ENCODE results near the gene SPATS2. TPM values are rescaled to one million over a fixed set of nuclear protein-coding genes. Genes with fewer than 3 reads are reported as not detected.

Gene SPATS2
- total and polyA plus RNA-seq, 10 of the 15 experiments (the other 5 are each of a cell fraction or from before 2014, with no cell fraction given): 9.0 to 54.2 (median 27.5) TPM

DNA sequence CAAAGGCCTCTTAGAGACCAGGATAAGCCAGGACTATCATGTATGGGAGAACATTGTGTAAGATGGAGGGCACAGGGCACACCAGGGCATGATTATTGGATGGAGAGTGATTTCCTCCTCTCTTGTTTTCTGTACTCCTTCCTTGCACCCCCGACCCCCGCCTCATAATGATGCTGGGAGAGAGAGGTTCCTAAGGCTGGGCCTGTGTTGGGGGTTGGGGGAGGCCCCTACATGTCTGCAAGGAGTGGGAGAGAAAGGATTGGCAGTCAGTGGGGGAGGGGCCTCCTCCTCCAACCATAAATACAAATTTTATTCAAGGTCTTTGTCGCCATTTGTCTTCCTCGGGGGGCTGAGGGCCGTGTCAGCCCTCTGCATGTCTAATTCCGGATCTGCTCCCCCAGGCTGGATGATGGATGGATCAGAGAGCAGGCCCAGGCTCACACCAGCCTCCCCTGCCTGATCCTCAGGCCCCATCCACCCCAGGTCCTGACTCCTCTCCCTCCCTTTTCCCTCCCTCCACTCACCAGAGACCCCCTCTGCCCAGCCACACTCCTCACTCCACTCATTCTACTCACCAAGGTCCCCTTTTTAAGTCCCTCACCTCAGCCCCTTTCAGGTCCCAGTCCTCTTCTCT lies 28.3 kb upstream of the SPATS2 start (continued):
- no peak for TF ChIP-seq NFXL1 (IDR thresholded peaks at IDR 0.05; ENCODE audit: borderline replicate concordance)
- no peak for TF ChIP-seq NFYA (IDR thresholded peaks at IDR 0.05; ENCODE audit: borderline replicate concordance, low read depth, low read length)
- no peak for TF ChIP-seq TARDBP (IDR thresholded peaks at IDR 0.05; ENCODE audit: borderline replicate concordance)
- TF ChIP-seq STAT1 (conservative IDR thresholded peaks at IDR 0.05): no peak
- TF ChIP-seq, protein P1, sequence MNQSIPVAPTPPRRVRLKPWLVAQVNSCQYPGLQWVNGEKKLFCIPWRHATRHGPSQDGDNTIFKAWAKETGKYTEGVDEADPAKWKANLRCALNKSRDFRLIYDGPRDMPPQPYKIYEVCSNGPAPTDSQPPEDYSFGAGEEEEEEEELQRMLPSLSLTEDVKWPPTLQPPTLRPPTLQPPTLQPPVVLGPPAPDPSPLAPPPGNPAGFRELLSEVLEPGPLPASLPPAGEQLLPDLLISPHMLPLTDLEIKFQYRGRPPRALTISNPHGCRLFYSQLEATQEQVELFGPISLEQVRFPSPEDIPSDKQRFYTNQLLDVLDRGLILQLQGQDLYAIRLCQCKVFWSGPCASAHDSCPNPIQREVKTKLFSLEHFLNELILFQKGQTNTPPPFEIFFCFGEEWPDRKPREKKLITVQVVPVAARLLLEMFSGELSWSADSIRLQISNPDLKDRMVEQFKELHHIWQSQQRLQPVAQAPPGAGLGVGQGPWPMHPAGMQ (IDR thresholded peaks at IDR 0.05; ENCODE audit: borderline replicate concordance): no peak
- no peak for TF ChIP-seq ZNF622 (IDR thresholded peaks at IDR 0.05)
- no peak for TF ChIP-seq CREM (IDR thresholded peaks at IDR 0.05; ENCODE audit: low read depth)
- no peak for TF ChIP-seq YY1 (IDR thresholded peaks at IDR 0.05; ENCODE audit: low read depth, low read length)

DNA sequence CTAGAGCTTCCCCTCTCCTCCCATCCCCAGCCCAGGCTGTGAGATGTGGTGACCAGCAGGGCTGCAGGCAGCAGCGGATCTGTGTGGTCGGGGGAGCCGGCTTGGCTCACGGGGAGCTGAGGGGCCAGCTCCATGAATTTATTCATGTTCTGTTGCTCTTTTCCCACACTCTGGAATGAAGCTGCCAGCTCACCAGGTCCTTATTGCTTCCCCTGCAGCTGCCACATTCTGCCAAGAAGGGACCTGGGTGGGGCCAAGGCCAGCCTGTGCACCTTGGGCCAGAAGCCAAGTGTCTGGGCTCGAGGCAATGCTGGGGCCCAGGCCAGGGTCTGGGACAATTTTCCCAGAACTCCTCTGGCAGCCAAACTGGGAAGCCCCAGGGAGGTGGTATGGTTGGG lies 27.8 kb upstream of the SPATS2 start:
- in situ Hi-C loops (cut with MboI) (loop anchor here (5.0 kb wide), 1 partner anchor 52 kb away; no protein-coding TSS in a partner anchor), intact Hi-C loops (cut with micrococcal nuclease; ENCODE audit: unreplicated experiment) (no loop called here)
- no peaks in the 10 kb centered on the region for H3K36me3 ChIP-seq (ENCODE audit: control insufficient read depth in 2 of 2, insufficient read depth in 2 of 2, low read length in 1 of 2)
- ATAC-seq (no peak), FAIRE-seq (no peak), DNase-seq (ENCODE audit: low read depth, low spot score) (no peak)
- H3K4me3 ChIP-seq: no peak overlapping the region
- no peak overlapping the region for H3K27ac ChIP-seq (ENCODE audit: control insufficient read depth, insufficient read depth)
- RAD21 ChIA-PET (ENCODE audit: unreplicated experiment): no interaction called here
- H3K79me2 ChIP-seq (ENCODE audit: control insufficient read depth, insufficient read depth, low read length): no peaks in the 10 kb centered on the region
- H3K9ac ChIP-seq (ENCODE audit: control insufficient read depth, insufficient read depth, low read length): no peak overlapping the region
- H3K4me2 ChIP-seq (ENCODE audit: control insufficient read depth, insufficient read depth): no peak overlapping the region
- CTCF ChIA-PET: interaction anchor here (1.1 to 1.3 kb wide), 2 partner anchors 44 to 51 kb away, joined by 3 to 4 read pairs; partner anchors contain the start of gene PRPH
- H2AFZ ChIP-seq (ENCODE audit: control insufficient read depth, low read depth, low read length): no peak overlapping the region
- no TSS peak for BruUV-seq (replicated peaks)
- no peaks in the 10 kb centered on the region; the same call in 2 of the 3 replicates for H3K9me3 ChIP-seq (replicated peaks; ENCODE audit: control insufficient read depth, insufficient read depth, low read length)
- peaks cover 17% of the 10 kb centered on the region for H3K4me1 ChIP-seq (ENCODE audit: control insufficient read depth, insufficient read depth, low read length)
- POLR2A ChIA-PET: no interaction called here
- peaks cover 23 to 29% of the 10 kb centered on the region in 2 experiments for H3K27me3 ChIP-seq (replicated peaks in 1 of 2; ENCODE audit: control insufficient read depth in 2 of 2, insufficient read depth in 2 of 2, low read length in 1 of 2)
- 53% methylated on average over 5 of the region's 5 CpGs for WGBS (ENCODE audit: insufficient coverage, insufficient replicate concordance, low lambda C conversion rate, missing lambda C conversion rate)
- no peaks in the 10 kb centered on the region; the same call in 1 of the 2 replicates for H4K20me1 ChIP-seq (ENCODE audit: control insufficient read depth, insufficient read depth)
- SMC1A ChIA-PET (ENCODE audit: uncharacterized antibody, unreplicated experiment): interaction anchor here (1.4 kb wide), 1 partner anchor 51 kb away, joined by 3 read pairs; no protein-coding TSS in a partner anchor
- TF ChIP-seq, protein P2, sequence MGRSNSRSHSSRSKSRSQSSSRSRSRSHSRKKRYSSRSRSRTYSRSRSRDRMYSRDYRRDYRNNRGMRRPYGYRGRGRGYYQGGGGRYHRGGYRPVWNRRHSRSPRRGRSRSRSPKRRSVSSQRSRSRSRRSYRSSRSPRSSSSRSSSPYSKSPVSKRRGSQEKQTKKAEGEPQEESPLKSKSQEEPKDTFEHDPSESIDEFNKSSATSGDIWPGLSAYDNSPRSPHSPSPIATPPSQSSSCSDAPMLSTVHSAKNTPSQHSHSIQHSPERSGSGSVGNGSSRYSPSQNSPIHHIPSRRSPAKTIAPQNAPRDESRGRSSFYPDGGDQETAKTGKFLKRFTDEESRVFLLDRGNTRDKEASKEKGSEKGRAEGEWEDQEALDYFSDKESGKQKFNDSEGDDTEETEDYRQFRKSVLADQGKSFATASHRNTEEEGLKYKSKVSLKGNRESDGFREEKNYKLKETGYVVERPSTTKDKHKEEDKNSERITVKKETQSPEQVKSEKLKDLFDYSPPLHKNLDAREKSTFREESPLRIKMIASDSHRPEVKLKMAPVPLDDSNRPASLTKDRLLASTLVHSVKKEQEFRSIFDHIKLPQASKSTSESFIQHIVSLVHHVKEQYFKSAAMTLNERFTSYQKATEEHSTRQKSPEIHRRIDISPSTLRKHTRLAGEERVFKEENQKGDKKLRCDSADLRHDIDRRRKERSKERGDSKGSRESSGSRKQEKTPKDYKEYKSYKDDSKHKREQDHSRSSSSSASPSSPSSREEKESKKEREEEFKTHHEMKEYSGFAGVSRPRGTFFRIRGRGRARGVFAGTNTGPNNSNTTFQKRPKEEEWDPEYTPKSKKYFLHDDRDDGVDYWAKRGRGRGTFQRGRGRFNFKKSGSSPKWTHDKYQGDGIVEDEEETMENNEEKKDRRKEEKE (IDR thresholded peaks at IDR 0.05): no peak
- TF ChIP-seq ATF7 (IDR thresholded peaks at IDR 0.05; ENCODE audit: low read depth): no peak
- TF ChIP-seq, protein P3, sequence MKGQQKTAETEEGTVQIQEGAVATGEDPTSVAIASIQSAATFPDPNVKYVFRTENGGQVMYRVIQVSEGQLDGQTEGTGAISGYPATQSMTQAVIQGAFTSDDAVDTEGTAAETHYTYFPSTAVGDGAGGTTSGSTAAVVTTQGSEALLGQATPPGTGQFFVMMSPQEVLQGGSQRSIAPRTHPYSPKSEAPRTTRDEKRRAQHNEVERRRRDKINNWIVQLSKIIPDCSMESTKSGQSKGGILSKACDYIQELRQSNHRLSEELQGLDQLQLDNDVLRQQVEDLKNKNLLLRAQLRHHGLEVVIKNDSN (IDR thresholded peaks at IDR 0.05; ENCODE audit: borderline replicate concordance, extremely low read length, insufficient read depth, low read depth, low read length): no peak
- TF ChIP-seq HCFC1 (IDR thresholded peaks at IDR 0.05; ENCODE audit: low read length): no peak
- no peak for TF ChIP-seq POLR2A (IDR thresholded peaks at IDR 0.05; ENCODE audit: low read depth, low read length)
- TF ChIP-seq RBBP5 (conservative IDR thresholded peaks at IDR 0.05): no peak
- no peak for TF ChIP-seq SUPT20H (IDR thresholded peaks at IDR 0.05; ENCODE audit: borderline replicate concordance, control insufficient read depth, low read depth, low read length)
- no peak for TF ChIP-seq RCOR1 (conservative IDR thresholded peaks at IDR 0.05; ENCODE audit: low read depth, low read length)
- TF ChIP-seq, protein P4, sequence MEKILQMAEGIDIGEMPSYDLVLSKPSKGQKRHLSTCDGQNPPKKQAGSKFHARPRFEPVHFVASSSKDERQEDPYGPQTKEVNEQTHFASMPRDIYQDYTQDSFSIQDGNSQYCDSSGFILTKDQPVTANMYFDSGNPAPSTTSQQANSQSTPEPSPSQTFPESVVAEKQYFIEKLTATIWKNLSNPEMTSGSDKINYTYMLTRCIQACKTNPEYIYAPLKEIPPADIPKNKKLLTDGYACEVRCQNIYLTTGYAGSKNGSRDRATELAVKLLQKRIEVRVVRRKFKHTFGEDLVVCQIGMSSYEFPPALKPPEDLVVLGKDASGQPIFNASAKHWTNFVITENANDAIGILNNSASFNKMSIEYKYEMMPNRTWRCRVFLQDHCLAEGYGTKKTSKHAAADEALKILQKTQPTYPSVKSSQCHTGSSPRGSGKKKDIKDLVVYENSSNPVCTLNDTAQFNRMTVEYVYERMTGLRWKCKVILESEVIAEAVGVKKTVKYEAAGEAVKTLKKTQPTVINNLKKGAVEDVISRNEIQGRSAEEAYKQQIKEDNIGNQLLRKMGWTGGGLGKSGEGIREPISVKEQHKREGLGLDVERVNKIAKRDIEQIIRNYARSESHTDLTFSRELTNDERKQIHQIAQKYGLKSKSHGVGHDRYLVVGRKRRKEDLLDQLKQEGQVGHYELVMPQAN (conservative IDR thresholded peaks at IDR 0.05): no peak
